ENCODE data around the gene RFX7.
"Not testable (repeated sequence)": the region's sequence is repeated elsewhere in the genome, so short reads cannot be mapped to it uniquely, and the experiment has no call there.

The RFX7 gene

DNA sequence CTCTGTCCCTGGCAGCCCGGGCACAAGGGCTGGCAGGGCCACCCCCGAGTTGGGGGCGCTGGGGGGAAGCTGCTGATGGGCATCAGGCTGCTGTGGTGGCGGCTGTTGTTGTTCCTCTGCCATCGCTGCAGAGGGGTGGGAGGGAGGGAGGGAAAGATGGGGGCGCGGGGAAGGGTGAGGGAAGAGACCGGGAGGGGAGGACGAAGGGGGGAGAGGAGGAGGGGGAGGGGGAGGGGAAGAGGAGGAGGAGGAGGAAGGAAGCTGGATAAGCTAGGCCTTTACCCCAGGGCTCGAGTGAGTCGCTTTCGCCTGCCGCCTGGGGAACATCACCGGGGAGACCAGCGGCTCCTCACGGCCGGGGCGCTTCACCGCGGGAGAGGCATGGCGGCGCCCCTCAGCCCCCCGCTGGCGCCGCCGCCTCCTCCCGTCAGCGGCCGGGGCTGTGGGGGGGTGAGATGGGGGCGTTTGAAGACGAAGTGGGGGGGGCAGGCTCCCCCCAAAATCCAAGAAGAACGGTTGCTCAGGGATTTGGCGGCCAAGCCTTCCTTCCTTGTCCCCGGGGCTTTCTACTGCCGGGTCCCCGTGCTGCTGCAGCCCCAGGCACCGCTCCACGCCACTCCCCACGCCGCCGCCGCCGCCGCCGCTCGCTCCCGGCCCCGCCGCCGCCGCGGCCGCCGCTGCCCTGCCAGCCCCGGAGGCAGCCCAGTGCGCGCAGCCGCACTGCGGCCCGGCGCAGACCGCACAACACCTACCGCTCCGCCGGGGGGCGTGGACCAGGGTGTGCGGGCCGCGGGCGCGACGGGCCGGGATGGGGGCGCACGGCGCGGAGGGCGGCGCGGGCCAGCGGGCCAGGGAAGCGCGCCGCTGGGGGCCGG lies at the start of gene RFX7:
Gene RFX7 (minus strand): TSS at position 717 of the 875 bp plus-strand sequence. CDS start 594 bp downstream, at position 123.
- H3K9me3 Mint-ChIP-seq = no peaks in the 10 kb centered on the region
- ATAC-seq (replicated peaks) (peak; percentile 76 to 82), DNase-seq (peak; percentile 76)
- peak within 1 kb of the TSS; percentile 90 to 94 for H3K4me3 Mint-ChIP-seq
- no peaks in the 10 kb centered on the region for H3K27me3 Mint-ChIP-seq
- peaks cover 17 to 29% of the 10 kb centered on the region in 2 donors for H3K4me1 Mint-ChIP-seq
- peak within 1 kb of the TSS; percentile 96 for H3K27ac Mint-ChIP-seq
- H3K36me3 Mint-ChIP-seq = peaks cover 1 to 4% of the 10 kb centered on the region in 2 donors

DNA sequence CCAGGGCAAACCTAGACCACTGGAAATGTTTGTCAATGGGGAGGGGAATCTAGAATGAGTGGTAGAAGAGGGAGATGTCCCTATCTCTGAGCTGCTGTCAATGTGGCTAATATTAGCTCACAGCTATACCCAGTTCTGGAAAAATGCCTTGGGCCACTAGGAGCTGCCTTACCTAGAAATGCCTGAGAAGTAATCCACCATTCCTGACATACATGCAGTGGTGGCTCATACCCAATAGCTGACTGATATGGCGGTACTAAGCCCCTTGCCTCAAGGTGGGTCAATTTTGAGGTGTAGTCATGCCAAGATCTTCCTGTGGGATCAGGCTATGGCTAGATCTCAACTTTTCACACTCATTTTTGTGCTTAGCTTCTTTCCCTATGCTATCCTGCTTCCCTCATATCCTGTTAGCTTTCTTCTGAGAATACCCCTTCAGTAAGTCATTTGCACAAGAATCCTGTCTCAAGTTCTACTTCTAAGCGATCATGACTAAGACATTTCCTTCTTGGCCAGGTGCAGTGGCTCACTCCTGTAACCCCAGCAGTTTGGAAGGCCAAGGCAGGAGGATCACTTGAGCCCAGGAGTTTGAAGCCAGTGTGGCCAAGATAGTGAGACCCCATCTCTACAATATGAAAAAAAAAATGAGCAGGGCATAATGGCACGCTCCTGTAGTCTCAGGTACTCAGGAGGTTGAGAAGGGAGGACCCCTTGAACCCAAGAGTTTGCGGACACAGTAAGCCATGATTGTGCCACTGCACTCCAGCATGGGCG lies 49.1 kb upstream of the RFX7 start:
- no peak overlapping the region for H3K4me3 Mint-ChIP-seq
- H3K4me1 Mint-ChIP-seq = no peaks in the 10 kb centered on the region
- ATAC-seq (replicated peaks) (no peak), DNase-seq (no peak)
- peaks cover 0 to 3% of the 10 kb centered on the region in 2 donors for H3K36me3 Mint-ChIP-seq
- peaks cover 15 to 20% of the 10 kb centered on the region in 2 donors for H3K9me3 Mint-ChIP-seq
- H3K27me3 Mint-ChIP-seq = peaks cover 0 to 5% of the 10 kb centered on the region in 2 donors
- H3K27ac Mint-ChIP-seq = no peak overlapping the region

- peaks cover 0 to 5% of the 10 kb centered on the region in 2 donors for H3K27me3 Mint-ChIP-seq
- no peak for DNase-seq
- no peak for ATAC-seq (replicated peaks)
- no peak overlapping the region for H3K27ac Mint-ChIP-seq
- H3K9me3 Mint-ChIP-seq = peaks cover 17 to 20% of the 10 kb centered on the region in 2 donors
- peaks cover 0 to 3% of the 10 kb centered on the region in 2 donors for H3K36me3 Mint-ChIP-seq
- H3K4me3 Mint-ChIP-seq = no peak overlapping the region
- H3K4me1 Mint-ChIP-seq = no peaks in the 10 kb centered on the region
Measured at GRCh38 chr15:56291741-56292140, 48.1 kb upstream of the RFX7 start.

DNA sequence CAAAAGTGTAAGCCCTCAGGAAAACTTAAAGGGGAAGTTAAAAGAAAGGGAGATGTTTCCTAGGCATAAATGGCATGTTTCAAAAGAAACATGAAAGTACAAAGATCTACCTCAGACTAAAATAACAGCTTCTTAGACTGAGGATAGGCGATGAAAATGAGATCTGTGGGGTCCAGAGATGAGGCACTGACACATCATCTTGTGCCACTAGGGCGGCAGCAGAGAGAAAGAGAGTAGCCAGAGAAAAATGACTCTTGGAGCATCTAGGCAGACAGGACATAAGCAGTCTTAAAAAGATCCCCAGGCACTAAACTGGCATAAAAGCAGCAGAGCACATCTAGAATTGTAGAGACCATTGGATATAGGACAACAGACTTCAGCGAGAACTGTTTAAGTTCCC lies 42.5 kb upstream of the RFX7 start:
- no peak for ATAC-seq (replicated peaks)
- no peak overlapping the region for H3K4me3 Mint-ChIP-seq
- H3K4me1 Mint-ChIP-seq = no peaks in the 10 kb centered on the region
- H3K36me3 Mint-ChIP-seq = peaks cover 0 to 3% of the 10 kb centered on the region in 2 donors
- peaks cover 3 to 5% of the 10 kb centered on the region in 2 donors for H3K27me3 Mint-ChIP-seq
- H3K9me3 Mint-ChIP-seq = peaks cover 17 to 20% of the 10 kb centered on the region in 2 donors
- H3K27ac Mint-ChIP-seq = no peak overlapping the region
- DNase-seq = no peak

DNA sequence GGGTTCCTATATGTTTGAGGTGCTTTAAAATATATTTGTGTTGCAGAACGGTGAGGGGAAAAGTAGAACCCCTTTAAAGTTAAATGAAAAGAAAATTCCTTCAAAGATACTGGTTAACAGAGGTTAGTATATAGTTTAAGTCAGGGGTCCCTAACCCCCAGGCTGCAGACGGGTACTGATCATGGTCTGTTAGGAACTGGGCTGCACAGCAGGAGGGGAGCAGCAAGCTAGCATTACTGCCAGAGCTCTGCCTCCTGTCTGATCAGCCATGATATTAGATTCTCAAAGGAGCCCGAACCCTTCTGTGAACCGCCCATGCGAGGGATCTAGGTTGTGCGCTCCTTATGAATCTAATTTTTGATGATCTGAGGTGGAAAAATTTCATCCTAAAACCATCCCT lies 37.5 kb upstream of the RFX7 start:
- DNase-seq (no peak), ATAC-seq (replicated peaks) (no peak)
- H3K9me3 Mint-ChIP-seq = peaks cover 6% of the 10 kb centered on the region in 2 donors
- H3K27ac Mint-ChIP-seq = no peak overlapping the region
- peaks cover 0 to 5% of the 10 kb centered on the region in 2 donors for H3K36me3 Mint-ChIP-seq
- H3K27me3 Mint-ChIP-seq = peaks cover 0 to 3% of the 10 kb centered on the region in 2 donors
- H3K4me1 Mint-ChIP-seq = no peaks in the 10 kb centered on the region
- no peak overlapping the region for H3K4me3 Mint-ChIP-seq

DNA sequence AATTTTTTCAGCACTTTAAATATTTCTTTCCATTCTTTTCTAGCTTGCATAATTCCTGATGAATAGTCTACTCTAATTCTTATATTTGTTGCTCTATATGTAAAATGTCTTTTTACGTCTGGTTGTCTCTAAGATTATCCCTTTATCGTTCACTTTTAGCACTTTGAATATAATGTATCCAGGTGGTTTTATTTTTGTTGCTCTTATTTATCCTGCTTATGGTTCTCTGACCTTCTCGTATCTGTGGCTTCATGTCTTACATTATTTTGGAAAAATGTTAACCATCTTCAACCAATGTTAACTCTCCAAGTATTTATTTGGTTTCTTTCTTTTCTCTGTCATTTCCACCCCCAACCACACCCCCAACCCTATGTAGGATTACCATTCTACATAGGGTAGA lies 30.0 kb upstream of the RFX7 start:
- Mint-ChIP-seq H3K9me3 (peaks cover 13 to 18% of the 10 kb centered on the region in 2 donors), H3K36me3 (peaks cover 3% of the 10 kb centered on the region in 2 donors), H3K4me3 (no peak overlapping the region), H3K27ac (no peak overlapping the region), H3K4me1 (peaks cover 0 to 1% of the 10 kb centered on the region in 2 donors), H3K27me3 (no peaks in the 10 kb centered on the region)
- DNase-seq = no peak
- no peak for ATAC-seq (replicated peaks)

- ATAC-seq (replicated peaks) (no peak), DNase-seq (no peak)
- no peak overlapping the region for H3K27ac Mint-ChIP-seq
- H3K27me3 Mint-ChIP-seq = no peaks in the 10 kb centered on the region
- H3K4me3 Mint-ChIP-seq = no peak overlapping the region
- peaks cover 3 to 4% of the 10 kb centered on the region in 2 donors for H3K36me3 Mint-ChIP-seq
- H3K4me1 Mint-ChIP-seq = peaks cover 0 to 1% of the 10 kb centered on the region in 2 donors
- peaks cover 13 to 21% of the 10 kb centered on the region in 2 donors for H3K9me3 Mint-ChIP-seq
Measured at GRCh38 chr15:56272454-56272853, 28.8 kb upstream of the RFX7 start.

DNA sequence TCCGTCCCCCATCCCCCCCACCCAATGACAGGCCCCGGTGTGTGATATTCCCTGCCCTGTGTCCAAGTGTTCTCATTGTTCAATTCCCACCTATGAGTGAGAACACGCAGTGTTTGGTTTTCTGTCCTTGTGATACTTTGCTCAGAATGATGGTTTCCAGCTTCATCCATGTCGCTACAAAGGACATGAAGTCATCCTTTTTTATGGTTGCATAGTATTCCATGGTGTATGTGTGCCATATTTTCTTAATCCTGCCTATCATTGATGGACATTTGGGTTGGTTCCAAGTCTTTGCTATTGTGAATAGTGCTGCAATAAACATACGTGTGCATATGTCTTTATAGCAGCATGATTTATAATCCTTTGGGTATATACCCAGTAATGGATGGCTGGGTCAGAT lies 22.8 kb upstream of the RFX7 start:
- not testable (repeated sequence) for ATAC-seq (replicated peaks); DNase-seq; H3K4me3 Mint-ChIP-seq; H3K27me3 Mint-ChIP-seq; H3K4me1 Mint-ChIP-seq; H3K36me3 Mint-ChIP-seq; H3K27ac Mint-ChIP-seq
- peaks cover 4 to 14% of the 10 kb centered on the region in 2 donors for H3K9me3 Mint-ChIP-seq

DNA sequence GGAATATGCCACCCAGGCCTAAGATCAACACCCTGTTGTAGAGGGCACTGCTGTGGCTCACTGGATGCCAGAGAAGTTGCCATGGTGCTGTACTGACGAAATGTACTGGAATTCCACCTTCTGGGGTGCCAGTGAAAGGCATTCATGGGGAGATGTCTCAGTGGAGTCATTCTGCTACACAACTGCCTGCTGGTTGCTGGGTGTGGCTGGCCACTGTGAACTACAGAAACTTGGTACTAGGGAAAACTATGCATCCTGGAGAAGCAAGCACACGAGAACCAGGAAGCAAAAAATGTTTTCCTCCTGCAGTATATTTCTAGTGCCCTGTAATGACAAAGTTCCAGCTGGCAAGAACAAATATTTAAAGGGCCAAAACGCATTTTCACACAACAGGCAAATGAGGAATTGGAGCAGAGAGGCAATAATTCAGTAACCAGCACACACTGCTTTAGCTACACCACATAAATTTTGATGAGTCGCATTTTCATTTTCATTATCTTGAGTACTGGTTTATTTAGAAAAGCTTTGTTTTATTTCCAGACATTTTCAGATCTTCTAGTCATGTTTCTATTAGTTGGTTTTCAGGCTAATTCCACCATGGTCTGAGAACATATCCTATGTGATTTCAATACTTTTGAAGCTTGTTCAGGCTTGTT lies 18.3 kb upstream of the RFX7 start:
- no peak for DNase-seq
- Mint-ChIP-seq H3K36me3 (no peaks in the 10 kb centered on the region), H3K4me1 (no peaks in the 10 kb centered on the region), H3K27me3 (peaks cover 0 to 6% of the 10 kb centered on the region in 2 donors), H3K27ac (no peak overlapping the region), H3K4me3 (no peak overlapping the region), H3K9me3 (peaks cover 0 to 7% of the 10 kb centered on the region in 2 donors)
- ATAC-seq (replicated peaks) = no peak

DNA sequence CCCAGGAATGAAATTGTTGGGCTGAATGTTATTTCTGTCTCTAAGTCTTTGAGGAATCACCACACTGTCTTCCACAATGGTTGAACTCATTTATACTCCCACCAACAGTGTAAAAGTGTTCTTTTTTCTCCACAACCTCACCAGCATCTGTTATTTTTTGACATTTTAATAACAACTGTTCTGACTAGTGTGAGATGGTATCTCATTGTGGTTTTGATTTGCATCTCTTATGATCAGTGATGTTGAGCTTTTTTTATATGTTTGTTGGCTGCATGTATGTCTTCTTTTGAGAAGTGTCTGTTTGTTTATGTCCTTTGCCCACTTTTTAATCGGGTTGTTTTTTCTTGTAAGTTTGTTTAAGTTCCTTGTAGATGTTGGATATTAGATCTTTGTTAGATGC lies 13.6 kb upstream of the RFX7 start:
- DNase-seq; ATAC-seq (replicated peaks); H3K36me3 Mint-ChIP-seq; H3K4me3 Mint-ChIP-seq; H3K4me1 Mint-ChIP-seq; H3K9me3 Mint-ChIP-seq; H3K27ac Mint-ChIP-seq: not testable (repeated sequence)
- peaks cover 16 to 17% of the 10 kb centered on the region in 2 donors for H3K27me3 Mint-ChIP-seq

DNA sequence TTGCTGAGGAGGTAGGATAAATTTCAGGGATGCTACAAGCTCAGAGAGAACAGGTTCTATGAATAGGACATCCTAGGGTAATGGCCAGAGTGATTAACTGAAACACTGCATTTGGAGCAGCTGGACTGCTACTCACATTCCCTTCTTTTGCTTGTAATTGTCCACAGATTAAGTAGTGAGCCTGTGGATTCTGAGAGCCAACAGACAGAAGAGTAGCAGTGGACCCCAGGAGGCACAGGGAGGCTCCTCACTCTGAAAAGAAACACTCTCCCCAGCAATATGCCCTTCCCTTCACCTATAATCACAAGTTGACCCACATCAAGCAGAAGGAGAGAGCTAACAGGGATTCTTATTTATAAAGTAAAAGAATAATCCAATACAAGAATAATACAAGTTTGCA lies 10.6 kb upstream of the RFX7 start:
- no peak overlapping the region for H3K27ac Mint-ChIP-seq
- H3K27me3 Mint-ChIP-seq = peaks cover 16 to 21% of the 10 kb centered on the region in 2 donors
- no peak for DNase-seq
- no peak overlapping the region for H3K4me3 Mint-ChIP-seq
- no peaks in the 10 kb centered on the region for H3K36me3 Mint-ChIP-seq
- ATAC-seq (replicated peaks) = no peak
- no peaks in the 10 kb centered on the region for H3K4me1 Mint-ChIP-seq
- H3K9me3 Mint-ChIP-seq = peaks cover 0 to 7% of the 10 kb centered on the region in 2 donors

GRCh38 chr15:56252386-56252785 lies 8.7 kb upstream of the RFX7 start:
- no peak overlapping the region for H3K4me3 Mint-ChIP-seq
- ATAC-seq (replicated peaks) = no peak
- peaks cover 15 to 16% of the 10 kb centered on the region in 2 donors for H3K27me3 Mint-ChIP-seq
- H3K36me3 Mint-ChIP-seq = no peaks in the 10 kb centered on the region
- DNase-seq = no peak
- no peaks in the 10 kb centered on the region for H3K9me3 Mint-ChIP-seq
- no peaks in the 10 kb centered on the region for H3K4me1 Mint-ChIP-seq
- no peak overlapping the region for H3K27ac Mint-ChIP-seq

- Mint-ChIP-seq H3K4me1 (peaks cover 0 to 2% of the 10 kb centered on the region in 2 donors), H3K4me3 (no peak overlapping the region), H3K36me3 (no peaks in the 10 kb centered on the region), H3K27ac (no peak overlapping the region), H3K9me3 (no peaks in the 10 kb centered on the region), H3K27me3 (peaks cover 15 to 16% of the 10 kb centered on the region in 2 donors)
- no peak for DNase-seq
- ATAC-seq (replicated peaks) = no peak
Measured at GRCh38 chr15:56251315-56252095, 7.8 kb upstream of the RFX7 start.

Measured in stimulated activated naive B cell treated with anti-CD40 and anti-IgM and Interleukin-4, amounts not matched to agents 10 μg/mL and 1 μg/mL and 100 μg/mL, for 72 hours (primary cell).